Transverse colon (tissue), 4 donors: ENCODE measurements around the gene EDNRB. TPM values are rescaled to one million over a fixed set of nuclear protein-coding genes. Genes with fewer than 3 reads are reported as not detected.

Experiments used
- DNase-seq: peaks from one replicate; pipeline ENCODE4 v3.0.0-alpha.2; 2019
- H3K27ac ChIP-seq, 4 donors: fragments of 200-600 bp; sonication (generic); 2 replicates each; pipeline ENCODE4 v1.5.1; 2016 to 2018; ENCODE audit warnings: inconsistent platforms in 4 of 4
- H3K27me3 ChIP-seq: fragments of 200-600 bp; sonication (generic); 2 replicates; pipeline ENCODE4 v1.5.1; 2017; ENCODE audit warnings: inconsistent platforms
- H3K36me3 ChIP-seq, 4 donors: fragments of 200-600 bp; sonication (generic); 2 replicates each; pipeline ENCODE4 v1.5.1; 2017 to 2019; ENCODE audit warnings: inconsistent platforms in 4 of 4
- H3K4me1 ChIP-seq, 4 donors: fragments of 200-600 bp; sonication (generic); 2 replicates each; pipeline ENCODE4 v1.5.1; 2017 to 2020; ENCODE audit warnings: inconsistent platforms in 4 of 4
- H3K4me3 ChIP-seq, 4 donors: fragments of 200-600 bp; sonication (generic); 1 replicate in 1 of 4; 2 replicates in 3 of 4; pipeline versions ENCODE4 v1.5.1 to v1.6.1; 2017 to 2019; ENCODE audit warnings: inconsistent platforms in 4 of 4
- H3K9me3 ChIP-seq, 2 donors: fragments of 200-600 bp; sonication (generic); 2 replicates each; pipeline ENCODE4 v1.5.1; 2017 to 2019; ENCODE audit warnings: inconsistent platforms in 2 of 2
- EP300 ChIP-seq: sonication (generic); formaldehyde crosslinking; IDR thresholded peaks from one replicate; pipeline ENCODE4 v1.6.1; 2017; ENCODE audit warnings: antibody characterized with exemption, low read depth
- POLR2A ChIP-seq: fragments of 450-650 bp; IDR thresholded peaks from one replicate; pipeline ENCODE4 v1.6.1; 2016; ENCODE audit warnings: antibody characterized with exemption, mild to moderate bottlenecking, moderate library complexity
- POLR2AphosphoS5 ChIP-seq, 3 donors: sonication (generic); formaldehyde crosslinking; IDR thresholded peaks; one replicate each; pipeline ENCODE4 v1.6.1; 2016; ENCODE audit warnings: antibody characterized with exemption in 3 of 3
- WGBS, 2 donors: methylation state at CpG; one replicate each; pipeline ENCODE4 v1.1.5; 2018; ENCODE audit warnings: low coverage in 1 of 2; 5-methylcytosine and 5-hydroxymethylcytosine counted together
- in situ Hi-C, 4 donors: fragments of 200-750 bp; cut with MboI; loops; one replicate each; pipeline versions ENCODE4 v1.15.0 to v1.15.1; 2017; ENCODE audit warnings: low sequenced_read_pairs in 3 of 4, low pct_ligation_motif_present in 1 of 4, low pct_unique_long_range_greater_than_20kb in 1 of 4
- intact Hi-C: fragments of 100-400 bp; cut with DNase I; formaldehyde crosslinking; loops from one replicate; pipeline ENCODE4 v1.15.1; 2023; ENCODE audit warnings: low total_unique reads
- total RNA-seq, 4 donors: library from RNA; depleted of rRNA; stranded (reverse); fragments of >200 nt; gene quantifications; one replicate each; pipeline ENCODE4 v1.1.0, GENCODE V29; 2016
- TF ChIP-seq, protein P1 (sequence below), 5 experiments: fragments of 200-600 bp in 3 of 5; fragments of 450-650 bp in 2 of 5; sonication (generic) in 3 of 5; IDR thresholded peaks; 1 replicate in 2 of 5; 2 replicates in 3 of 5; pipeline ENCODE4 v1.5.1; 2016 to 2017; ENCODE audit warnings: antibody characterized with exemption in 5 of 5, inconsistent platforms in 3 of 5, mild to moderate bottlenecking in 2 of 5, moderate library complexity in 1 of 5

EDNRB gene
- total RNA-seq, 4 donors from 2014 or later, result 5.5 to 14.6 (median 8.8) TPM

DNA sequence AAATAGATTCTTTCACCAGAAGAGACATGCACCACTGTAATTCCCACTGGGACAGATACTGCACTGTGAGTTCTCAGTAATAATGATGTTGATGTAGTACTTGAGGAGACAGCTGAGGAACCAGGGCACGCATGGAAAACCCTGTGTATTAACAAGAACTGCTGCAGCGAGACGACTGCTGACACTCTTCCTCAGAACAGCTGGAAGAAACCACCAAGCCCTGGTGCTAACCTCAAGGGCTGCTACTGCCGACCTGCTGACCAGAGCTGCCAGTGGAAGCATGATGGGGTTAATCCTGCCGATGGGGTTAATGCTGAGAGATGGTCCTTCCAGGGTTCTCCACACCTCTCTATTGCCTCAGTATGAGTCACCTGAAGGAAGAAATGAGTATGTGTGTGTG is 45.6 kb downstream of the EDNRB start:
- intact Hi-C loops, result no loop called here
- H3K27me3 ChIP-seq, result no peaks in the 10 kb centered on the region
- DNase-seq, result no peak
- TF ChIP-seq POLR2A (no peak), EP300 (no peak), POLR2AphosphoS5 (IDR thresholded peaks at IDR 0.05) (no peak)
- TF ChIP-seq, protein P1, sequence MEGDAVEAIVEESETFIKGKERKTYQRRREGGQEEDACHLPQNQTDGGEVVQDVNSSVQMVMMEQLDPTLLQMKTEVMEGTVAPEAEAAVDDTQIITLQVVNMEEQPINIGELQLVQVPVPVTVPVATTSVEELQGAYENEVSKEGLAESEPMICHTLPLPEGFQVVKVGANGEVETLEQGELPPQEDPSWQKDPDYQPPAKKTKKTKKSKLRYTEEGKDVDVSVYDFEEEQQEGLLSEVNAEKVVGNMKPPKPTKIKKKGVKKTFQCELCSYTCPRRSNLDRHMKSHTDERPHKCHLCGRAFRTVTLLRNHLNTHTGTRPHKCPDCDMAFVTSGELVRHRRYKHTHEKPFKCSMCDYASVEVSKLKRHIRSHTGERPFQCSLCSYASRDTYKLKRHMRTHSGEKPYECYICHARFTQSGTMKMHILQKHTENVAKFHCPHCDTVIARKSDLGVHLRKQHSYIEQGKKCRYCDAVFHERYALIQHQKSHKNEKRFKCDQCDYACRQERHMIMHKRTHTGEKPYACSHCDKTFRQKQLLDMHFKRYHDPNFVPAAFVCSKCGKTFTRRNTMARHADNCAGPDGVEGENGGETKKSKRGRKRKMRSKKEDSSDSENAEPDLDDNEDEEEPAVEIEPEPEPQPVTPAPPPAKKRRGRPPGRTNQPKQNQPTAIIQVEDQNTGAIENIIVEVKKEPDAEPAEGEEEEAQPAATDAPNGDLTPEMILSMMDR (IDR thresholded peaks at IDR 0.05), result no peak
- no peaks in the 10 kb centered on the region for H3K9me3 ChIP-seq
- in situ Hi-C loops, result no loop called here
- no peaks in the 10 kb centered on the region for H3K36me3 ChIP-seq
- no peak overlapping the region for H3K27ac ChIP-seq
- 51 to 60% methylated on average over 1 to 5 of the region's 5 CpGs for WGBS, 2 donors
- no peak overlapping the region for H3K4me3 ChIP-seq
- no peaks in the 10 kb centered on the region for H3K4me1 ChIP-seq

DNA sequence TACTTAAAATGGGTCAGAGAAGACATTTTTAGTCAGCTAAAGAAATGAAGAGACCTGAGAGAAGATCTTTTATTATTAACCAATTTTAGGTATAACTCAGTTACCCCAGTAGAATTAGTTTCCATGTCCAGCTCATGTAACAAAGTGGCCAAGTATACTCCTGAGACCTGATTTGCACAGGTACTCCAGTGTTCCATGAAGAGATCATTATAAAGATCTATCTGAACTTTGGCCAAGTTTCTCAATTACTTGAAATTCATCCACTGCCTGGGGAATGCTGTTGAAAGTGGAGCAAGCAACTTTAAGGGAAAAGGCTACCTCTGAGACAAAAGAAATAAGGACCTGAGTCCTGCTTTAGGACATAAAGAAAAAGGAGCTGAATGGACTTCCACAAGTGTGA is 47.0 kb downstream of the EDNRB start:
- Histone ChIP-seq H3K27me3 (no peaks in the 10 kb centered on the region), H3K27ac (no peak overlapping the region), H3K4me3 (no peak overlapping the region), H3K4me1 (no peaks in the 10 kb centered on the region), H3K9me3 (no peaks in the 10 kb centered on the region), H3K36me3 (no peaks in the 10 kb centered on the region)
- no peak for DNase-seq
- in situ Hi-C loops (no loop called here), intact Hi-C loops (no loop called here)
- TF ChIP-seq EP300 (no peak), POLR2A (no peak)

DNA sequence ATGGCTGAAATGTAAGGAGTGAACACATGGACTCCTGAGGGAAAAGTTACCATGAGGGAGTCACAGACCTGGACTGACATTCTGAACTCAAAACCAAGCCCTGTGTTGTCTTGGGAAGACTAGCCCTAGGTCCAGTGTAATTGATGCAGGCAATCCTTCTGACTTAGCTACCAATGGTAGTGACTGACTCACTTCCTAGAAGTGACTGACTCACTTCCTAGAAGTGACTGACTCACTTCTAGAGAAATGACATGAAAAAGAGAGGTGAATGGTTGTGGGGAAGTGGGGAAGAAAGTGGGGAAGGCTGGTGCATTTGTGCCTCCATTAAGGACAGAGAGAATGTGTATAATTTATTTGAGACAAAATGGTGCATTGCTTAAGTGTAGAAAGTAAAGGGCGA is 49.9 kb downstream of the EDNRB start:
- H3K9me3 ChIP-seq, result no peaks in the 10 kb centered on the region
- H3K36me3 ChIP-seq, result no peaks in the 10 kb centered on the region
- DNase-seq, result no peak
- no peaks in the 10 kb centered on the region for H3K27me3 ChIP-seq
- 63 to 90% methylated on average over 1 of the region's 1 CpG for WGBS, 2 donors
- in situ Hi-C loops, result no loop called here
- no peaks in the 10 kb centered on the region for H3K4me1 ChIP-seq
- intact Hi-C loops, result no loop called here
- H3K27ac ChIP-seq, result no peak overlapping the region
- H3K4me3 ChIP-seq, result no peak overlapping the region
- TF ChIP-seq EP300 (no peak), POLR2A (no peak), POLR2AphosphoS5 (IDR thresholded peaks at IDR 0.05) (no peak)
- TF ChIP-seq, protein P1 (IDR thresholded peaks at IDR 0.05), result no peak

GRCh38 chr13:77866971-77867370 is 51.7 kb downstream of the EDNRB start:
- intact Hi-C loops, result no loop called here
- no peaks in the 10 kb centered on the region for H3K27me3 ChIP-seq

GRCh38 chr13:77865622-77866021 is 53.0 kb downstream of the EDNRB start:
- TF ChIP-seq EP300 (no peak), POLR2A (no peak), POLR2AphosphoS5 (IDR thresholded peaks at IDR 0.05) (no peak)
- TF ChIP-seq, protein P1 (IDR thresholded peaks at IDR 0.05), result no peak
- Histone ChIP-seq H3K4me3 (no peak overlapping the region), H3K27ac (no peak overlapping the region), H3K9me3 (no peaks in the 10 kb centered on the region), H3K27me3 (no peaks in the 10 kb centered on the region), H3K4me1 (no peaks in the 10 kb centered on the region), H3K36me3 (no peaks in the 10 kb centered on the region)
- in situ Hi-C loops, result no loop called here
- 48% methylated on average over 3 of the region's 3 CpGs for WGBS, 2 donors
- intact Hi-C loops, result no loop called here
- DNase-seq, result no peak

More at GRCh38 chr13:77866971-77867370, 51.7 kb downstream of the EDNRB start:
- Histone ChIP-seq H3K27ac (no peak overlapping the region), H3K4me1 (no peaks in the 10 kb centered on the region), H3K9me3 (no peaks in the 10 kb centered on the region), H3K4me3 (no peak overlapping the region), H3K36me3 (no peaks in the 10 kb centered on the region)
- DNase-seq, result no peak
- in situ Hi-C loops, result no loop called here
- TF ChIP-seq EP300, result no peak
